ENCODE results near the gene OR2V2. TPM values are rescaled to one million over a fixed set of nuclear protein-coding genes. Genes with fewer than 3 reads are reported as not detected.
A peak's percentile ranks its signal among the peaks of the same experiment; 100 is the strongest.

Gene OR2V2
- total and polyA plus RNA-seq, 2 donors (not counting 3 experiments of a cell fraction or from before 2014, with no cell fraction given) = not detected

GRCh38 chr5:181200816-181201215 lies 53.4 kb downstream of the OR2V2 start:
- Histone ChIP-seq H3K4me2 (ENCODE audit: insufficient read depth, low read length) (no peak overlapping the region), H3K27ac (ENCODE audit: insufficient read depth, low read depth, low read length) (no peak overlapping the region), H4K20me1 (replicated peaks; ENCODE audit: control insufficient read depth, extremely low read depth, insufficient read depth, low read length) (no peaks in the 10 kb centered on the region), H3K79me2 (ENCODE audit: control insufficient read depth, insufficient read depth, low read length) (no peaks in the 10 kb centered on the region), H3K36me3 (ENCODE audit: control insufficient read depth in 2 of 2, extremely low read depth in 1 of 2, insufficient read depth in 2 of 2, low read length in 2 of 2) (no peaks in the 10 kb centered on the region), H3K4me3 (replicated peaks in 1 of 3; ENCODE audit: insufficient read depth in 1 of 3, low read depth in 1 of 3, low read length in 3 of 3) (no peak overlapping the region), H2AFZ (ENCODE audit: low read depth, low read length) (no peak overlapping the region), H3K9ac (replicated peaks; ENCODE audit: extremely low read depth, insufficient read depth, low read length) (no peak overlapping the region), H3K27me3 (ENCODE audit: control insufficient read depth in 2 of 2, insufficient read depth in 2 of 2, low read length in 2 of 2) (peaks cover 0 to 2% of the 10 kb centered on the region in 2 experiments), H3K9me1 (replicated peaks; ENCODE audit: control insufficient read depth, extremely low read depth, insufficient read depth, low read length) (no peaks in the 10 kb centered on the region), H3K4me1 (ENCODE audit: control insufficient read depth, extremely low read depth, insufficient read depth, low read length) (peaks cover 5% of the 10 kb centered on the region), H3K9me3 (replicated peaks; ENCODE audit: control insufficient read depth, insufficient read depth, low read length) (no peaks in the 10 kb centered on the region)
- no peak for DNase-seq (ENCODE audit: low read depth, low spot score)
- TF ChIP-seq JUN (IDR thresholded peaks at IDR 0.05; ENCODE audit: borderline replicate concordance, insufficient read depth, insufficient read length, low read depth) (no peak), POLR2A (IDR thresholded peaks at IDR 0.05; ENCODE audit: low read depth, low read length) (no peak), FOS (IDR thresholded peaks at IDR 0.05; ENCODE audit: borderline replicate concordance, insufficient read depth, low read length) (no peak)
- no peak for FAIRE-seq
- POLR2A ChIA-PET = no interaction called here
- CTCF ChIA-PET = interaction anchor here (8.0 kb wide), 1 partner anchor 9 kb away, joined by 95 read pairs; no protein-coding TSS in a partner anchor
- BruUV-seq (replicated peaks) = no TSS peak
- intact Hi-C loops (cut with micrococcal nuclease) (loop anchor here (10.0 kb wide), 1 partner anchor 1646 kb away; the partner anchor contains the start of gene RUFY1), dilution Hi-C loops (cut with MboI; ENCODE audit: extremely low pct_ligation_motif_present, low sequenced_read_pairs) (no loop called here)

GRCh38 chr5:181203093-181203711 lies 55.8 kb downstream of the OR2V2 start:
- no peaks in the 10 kb centered on the region for H3K36me3 ChIP-seq (ENCODE audit: control insufficient read depth in 2 of 2, extremely low read depth in 1 of 2, insufficient read depth in 2 of 2, low read length in 2 of 2)
- no peaks in the 10 kb centered on the region for H3K9me3 ChIP-seq (replicated peaks; ENCODE audit: control insufficient read depth, insufficient read depth, low read length)
- dilution Hi-C loops (cut with MboI; ENCODE audit: extremely low pct_ligation_motif_present, low sequenced_read_pairs) = no loop called here
- H3K4me3 ChIP-seq (replicated peaks in 1 of 3; ENCODE audit: insufficient read depth in 1 of 3, low read depth in 1 of 3, low read length in 3 of 3) = no peak overlapping the region
- peaks cover 0 to 2% of the 10 kb centered on the region in 2 experiments for H3K27me3 ChIP-seq (ENCODE audit: control insufficient read depth in 2 of 2, insufficient read depth in 2 of 2, low read length in 2 of 2)
- no peaks in the 10 kb centered on the region for H3K79me2 ChIP-seq (ENCODE audit: control insufficient read depth, insufficient read depth, low read length)
- H3K4me2 ChIP-seq (ENCODE audit: insufficient read depth, low read length) = no peak overlapping the region
- no peak overlapping the region for H3K9ac ChIP-seq (replicated peaks; ENCODE audit: extremely low read depth, insufficient read depth, low read length)
- POLR2A ChIA-PET = no interaction called here
- H4K20me1 ChIP-seq (replicated peaks; ENCODE audit: control insufficient read depth, extremely low read depth, insufficient read depth, low read length) = no peaks in the 10 kb centered on the region
- no TSS peak for BruUV-seq (replicated peaks)
- H3K27ac ChIP-seq (ENCODE audit: insufficient read depth, low read depth, low read length) = no peak overlapping the region
- H3K9me1 ChIP-seq (replicated peaks; ENCODE audit: control insufficient read depth, extremely low read depth, insufficient read depth, low read length) = no peaks in the 10 kb centered on the region
- DNase-seq (ENCODE audit: low read depth, low spot score) (no peak), FAIRE-seq (peak; percentile 42)
- H3K4me1 ChIP-seq (ENCODE audit: control insufficient read depth, extremely low read depth, insufficient read depth, low read length) = peaks cover 12% of the 10 kb centered on the region
- TF ChIP-seq CTCF (IDR thresholded peaks at IDR 0.05; ENCODE audit: extremely low read depth in 1 of 2, insufficient read depth in 1 of 2, low read depth in 1 of 2, low read length in 2 of 2) = no peak
- no peak for TF ChIP-seq FOS (IDR thresholded peaks at IDR 0.05; ENCODE audit: borderline replicate concordance, insufficient read depth, low read length)
- no peak for TF ChIP-seq POLR2A (IDR thresholded peaks at IDR 0.05; ENCODE audit: low read depth, low read length)
- TF ChIP-seq EZH2 (IDR thresholded peaks at IDR 0.05; ENCODE audit: borderline replicate concordance, low read depth, low read length, severe bottlenecking) = no peak
- no peak for TF ChIP-seq GATA2 (IDR thresholded peaks at IDR 0.05; ENCODE audit: insufficient read depth, insufficient read length, low read depth, low read length)
- TF ChIP-seq POLR2AphosphoS5 (IDR thresholded peaks at IDR 0.05; ENCODE audit: insufficient read depth, low read depth, low read length) = no peak
- TF ChIP-seq JUN (IDR thresholded peaks at IDR 0.05; ENCODE audit: borderline replicate concordance, insufficient read depth, insufficient read length, low read depth) = no peak
- TF ChIP-seq MYC (IDR thresholded peaks at IDR 0.05; ENCODE audit: low read depth, low read length) = no peak
- no peak for TF ChIP-seq MAX (IDR thresholded peaks at IDR 0.05; ENCODE audit: insufficient read depth, insufficient read length)
- CTCF ChIA-PET = interaction anchor here (0.9 to 8.0 kb wide), 4 partner anchors 11 to 19 kb away, joined by 3 to 95 read pairs (median 8); no protein-coding TSS in a partner anchor
- H2AFZ ChIP-seq (ENCODE audit: low read depth, low read length) = no peak overlapping the region
- intact Hi-C loops (cut with micrococcal nuclease) = loop anchor here (10.0 kb wide), 1 partner anchor 1648 kb away; the partner anchor contains the start of gene RUFY1

Measured in endothelial cell of umbilical vein (primary cell).